ENCODE results near the gene HYKK. TPM values are rescaled to one million over a fixed set of nuclear protein-coding genes. Genes with fewer than 3 reads are reported as not detected.

The HYKK gene
- total and polyA plus RNA-seq, 10 of the 15 experiments (the other 5 are each of a cell fraction or from before 2014, with no cell fraction given): 0.15 to 0.98 (median 0.49) TPM

GRCh38 chr15:78501857-78502256, 5.5 kb upstream of the HYKK start:
- RAD21 ChIA-PET (ENCODE audit: unreplicated experiment): interaction anchor here (0.6 kb wide), 1 partner anchor 230 kb away, joined by 3 read pairs; no protein-coding TSS in a partner anchor
- no peaks in the 10 kb centered on the region for H3K27me3 ChIP-seq (replicated peaks in 1 of 2; ENCODE audit: control insufficient read depth in 2 of 2, insufficient read depth in 2 of 2, low read length in 1 of 2)
- H3K27ac ChIP-seq (ENCODE audit: control insufficient read depth, insufficient read depth): no peak overlapping the region
- H3K4me1 ChIP-seq (ENCODE audit: control insufficient read depth, insufficient read depth, low read length): no peaks in the 10 kb centered on the region
- H3K9ac ChIP-seq (ENCODE audit: control insufficient read depth, insufficient read depth, low read length): no peak overlapping the region
- H2AFZ ChIP-seq (ENCODE audit: control insufficient read depth, low read depth, low read length): no peak overlapping the region
- 85% methylated on average over 4 of the region's 4 CpGs for WGBS (ENCODE audit: insufficient coverage, insufficient replicate concordance, low lambda C conversion rate, missing lambda C conversion rate)
- SMC1A ChIA-PET (ENCODE audit: uncharacterized antibody, unreplicated experiment): interaction anchor here (0.9 kb wide), 1 partner anchor 11 kb away, joined by 3 read pairs; no protein-coding TSS in a partner anchor
- in situ Hi-C loops (cut with MboI): no loop called here
- no peaks in the 10 kb centered on the region for H3K9me3 ChIP-seq (replicated peaks; ENCODE audit: control insufficient read depth, insufficient read depth, low read length)
- no TSS peak for BruUV-seq (replicated peaks)
- H3K4me2 ChIP-seq (ENCODE audit: control insufficient read depth, insufficient read depth): no peak overlapping the region
- DNase-seq (ENCODE audit: low read depth, low spot score) (no peak), FAIRE-seq (no peak), ATAC-seq (no peak)
- CTCF ChIA-PET: interaction anchor here (0.8 kb wide), 1 partner anchor 42 kb away, joined by 4 read pairs; no protein-coding TSS in a partner anchor
- H3K36me3 ChIP-seq (ENCODE audit: control insufficient read depth in 2 of 2, insufficient read depth in 2 of 2, low read length in 1 of 2): peaks cover 0 to 9% of the 10 kb centered on the region in 2 experiments; a peak in 2 of 4 replicates
- no peak overlapping the region for H3K4me3 ChIP-seq
- intact Hi-C loops (cut with micrococcal nuclease; ENCODE audit: unreplicated experiment): no loop called here
- POLR2A ChIA-PET: no interaction called here
- no peaks in the 10 kb centered on the region for H3K79me2 ChIP-seq (ENCODE audit: control insufficient read depth, insufficient read depth, low read length)
- H4K20me1 ChIP-seq (ENCODE audit: control insufficient read depth, insufficient read depth): no peaks in the 10 kb centered on the region
- no peak for TF ChIP-seq PKNOX1 (IDR thresholded peaks at IDR 0.05)
- no peak for TF ChIP-seq SREBF1 (IDR thresholded peaks at IDR 0.05; ENCODE audit: low read length)
- TF ChIP-seq BRCA1 (IDR thresholded peaks at IDR 0.05; ENCODE audit: low read depth, low read length): no peak
- TF ChIP-seq SMARCA5 (IDR thresholded peaks at IDR 0.05): no peak
- TF ChIP-seq USF2 (IDR thresholded peaks at IDR 0.05; ENCODE audit: borderline replicate concordance, low read depth, low read length): no peak

- SMC1A ChIA-PET (ENCODE audit: uncharacterized antibody, unreplicated experiment): interaction anchor here (0.9 kb wide), 1 partner anchor 11 kb away, joined by 3 read pairs; no protein-coding TSS in a partner anchor
- Histone ChIP-seq H3K4me3 (no peak overlapping the region), H3K4me2 (ENCODE audit: control insufficient read depth, insufficient read depth) (no peak overlapping the region), H4K20me1 (ENCODE audit: control insufficient read depth, insufficient read depth) (no peaks in the 10 kb centered on the region), H3K27ac (ENCODE audit: control insufficient read depth, insufficient read depth) (no peak overlapping the region), H3K27me3 (replicated peaks in 1 of 2; ENCODE audit: control insufficient read depth in 2 of 2, insufficient read depth in 2 of 2, low read length in 1 of 2) (no peaks in the 10 kb centered on the region), H3K4me1 (ENCODE audit: control insufficient read depth, insufficient read depth, low read length) (no peaks in the 10 kb centered on the region), H3K79me2 (ENCODE audit: control insufficient read depth, insufficient read depth, low read length) (no peaks in the 10 kb centered on the region), H2AFZ (ENCODE audit: control insufficient read depth, low read depth, low read length) (no peak overlapping the region), H3K36me3 (ENCODE audit: control insufficient read depth in 2 of 2, insufficient read depth in 2 of 2, low read length in 1 of 2) (peaks cover 0 to 8% of the 10 kb centered on the region in 2 experiments; a peak in 2 of 4 replicates), H3K9me3 (replicated peaks; ENCODE audit: control insufficient read depth, insufficient read depth, low read length) (no peaks in the 10 kb centered on the region), H3K9ac (ENCODE audit: control insufficient read depth, insufficient read depth, low read length) (no peak overlapping the region)
- WGBS (ENCODE audit: insufficient coverage, insufficient replicate concordance, low lambda C conversion rate, missing lambda C conversion rate): 100% methylated on average over 2 of the region's 2 CpGs
- CTCF ChIA-PET: interaction anchor here (1.2 to 1.5 kb wide), 2 partner anchors 11 to 19 kb away, joined by 3 read pairs; no protein-coding TSS in a partner anchor
- DNase-seq (ENCODE audit: low read depth, low spot score) (no peak), FAIRE-seq (no peak), ATAC-seq (no peak)
- BruUV-seq (replicated peaks): no TSS peak
- intact Hi-C loops (cut with micrococcal nuclease; ENCODE audit: unreplicated experiment): no loop called here
- in situ Hi-C loops (cut with MboI): no loop called here
- RAD21 ChIA-PET (ENCODE audit: unreplicated experiment): no interaction called here
- POLR2A ChIA-PET: no interaction called here
- no peak for TF ChIP-seq MTA3 (IDR thresholded peaks at IDR 0.05; ENCODE audit: borderline replicate concordance, low read length)
- no peak for TF ChIP-seq CUX1 (IDR thresholded peaks at IDR 0.05; ENCODE audit: insufficient replicate concordance, low read depth, low read length)
- no peak for TF ChIP-seq ZBTB33 (IDR thresholded peaks at IDR 0.05)
These were observed 4.7 kb upstream of the HYKK start for GRCh38 chr15:78502641-78503040.

Measured in GM12878 (cell line).